Trophoblast cell (in vitro differentiated cells and primary cell): ENCODE measurements around the gene CHCHD6.

Source experiments
- DNase-seq, 2 donors: peaks; one replicate each; pipeline ENCODE4 v3.0.0-alpha.2; 2016
- H2AFZ ChIP-seq: 2 replicates; pipeline ENCODE4 v1.6.1; 2013; ENCODE audit warnings: low read length, moderate library complexity, mild to moderate bottlenecking; ENCODE audit not compliant: insufficient read depth, poor library complexity
- H2AK5ac ChIP-seq: 2 replicates; pipeline ENCODE4 v1.6.1; 2013; ENCODE audit warnings: mild to moderate bottlenecking, low read length
- H2BK120ac ChIP-seq: 2 replicates; pipeline ENCODE4 v1.6.1; 2013; ENCODE audit warnings: low read length, mild to moderate bottlenecking, moderate library complexity; ENCODE audit not compliant: insufficient read depth, poor library complexity
- H2BK12ac ChIP-seq: 2 replicates; pipeline ENCODE4 v1.6.1; 2013; ENCODE audit warnings: mild to moderate bottlenecking, low read length, moderate library complexity
- H2BK5ac ChIP-seq: 2 replicates; pipeline ENCODE4 v1.6.1; 2013; ENCODE audit warnings: low read length, low read depth, moderate library complexity, mild to moderate bottlenecking; ENCODE audit not compliant: poor library complexity
- H3K14ac ChIP-seq: 2 replicates; pipeline ENCODE4 v1.6.1; 2013; ENCODE audit warnings: mild to moderate bottlenecking, low read length
- H3K18ac ChIP-seq: 2 replicates; pipeline ENCODE4 v1.6.1; 2013; ENCODE audit warnings: mild to moderate bottlenecking, low read length
- H3K23ac ChIP-seq: 2 replicates; pipeline ENCODE4 v1.6.1; 2013; ENCODE audit warnings: low read length
- H3K27ac ChIP-seq: 2 replicates; pipeline ENCODE4 v1.5.1; 2013; ENCODE audit warnings: low read depth, mild to moderate bottlenecking, inconsistent platforms, low read length, moderate library complexity
- H3K27me3 ChIP-seq: 2 replicates; pipeline ENCODE4 v1.6.1; 2013; ENCODE audit warnings: inconsistent platforms, mild to moderate bottlenecking, low read length, moderate library complexity; ENCODE audit not compliant: insufficient read depth
- H3K36me3 ChIP-seq, 2 experiments: 1 replicate in 1 of 2; 2 replicates in 1 of 2; pipeline ENCODE4 v1.6.1; 2013; ENCODE audit warnings: low read length in 2 of 2, mild to moderate bottlenecking in 2 of 2, moderate library complexity in 1 of 2; ENCODE audit not compliant: insufficient read depth in 2 of 2, control insufficient read depth in 1 of 2
- H3K4ac ChIP-seq: 2 replicates; pipeline ENCODE4 v1.6.1; 2013; ENCODE audit warnings: low read depth, mild to moderate bottlenecking, low read length, moderate library complexity
- H3K4me1 ChIP-seq, 2 experiments: 1 replicate in 1 of 2; 2 replicates in 1 of 2; pipeline ENCODE4 v1.6.1; 2013; ENCODE audit warnings: low read length in 2 of 2, mild to moderate bottlenecking in 2 of 2, moderate library complexity in 1 of 2; ENCODE audit not compliant: insufficient read depth in 2 of 2, control insufficient read depth in 1 of 2
- H3K4me2 ChIP-seq: 2 replicates; pipeline ENCODE4 v1.6.1; 2013; ENCODE audit warnings: inconsistent platforms, mild to moderate bottlenecking, low read length, moderate library complexity
- H3K4me3 ChIP-seq: 2 replicates; pipeline ENCODE4 v1.5.1; 2013; ENCODE audit warnings: mild to moderate bottlenecking, low read depth, low read length, inconsistent platforms
- H3K79me1 ChIP-seq: one replicate; pipeline ENCODE4 v1.6.1; 2013; ENCODE audit warnings: low read length
- H3K79me2 ChIP-seq: 2 replicates; pipeline ENCODE4 v1.6.1; 2013; ENCODE audit warnings: low read length, mild to moderate bottlenecking; ENCODE audit not compliant: control insufficient read depth, insufficient read depth, poor library complexity
- H3K9ac ChIP-seq: 2 replicates; pipeline ENCODE4 v1.6.1; 2013; ENCODE audit warnings: mild to moderate bottlenecking, low read length
- H3K9me3 ChIP-seq: 2 replicates; pipeline ENCODE4 v1.6.1; 2013; ENCODE audit warnings: low read depth, mild to moderate bottlenecking, control low read depth, inconsistent platforms, low read length; ENCODE audit not compliant: insufficient read depth
- H4K12ac ChIP-seq: 2 replicates; pipeline ENCODE4 v1.6.1; 2013; ENCODE audit warnings: low read depth, mild to moderate bottlenecking, low read length, moderate library complexity
- H4K8ac ChIP-seq: 2 replicates; pipeline ENCODE4 v1.6.1; 2013; ENCODE audit warnings: low read depth, mild to moderate bottlenecking, low read length, moderate library complexity
- H4K91ac ChIP-seq: one replicate; pipeline ENCODE4 v1.6.1; 2013; ENCODE audit warnings: low read depth, mild to moderate bottlenecking, low read length, moderate library complexity
- WGBS: extraction: QIAGEN DNeasy Blood & Tissue Kit; methylation state at CpG from one replicate; pipeline ENCODE4 v1.1.7; 2013; ENCODE audit warnings: missing lambda C conversion rate; ENCODE audit not compliant: insufficient read length, insufficient coverage; ENCODE audit errors: extremely low coverage; 5-methylcytosine and 5-hydroxymethylcytosine counted together

The CHCHD6 gene

DNA sequence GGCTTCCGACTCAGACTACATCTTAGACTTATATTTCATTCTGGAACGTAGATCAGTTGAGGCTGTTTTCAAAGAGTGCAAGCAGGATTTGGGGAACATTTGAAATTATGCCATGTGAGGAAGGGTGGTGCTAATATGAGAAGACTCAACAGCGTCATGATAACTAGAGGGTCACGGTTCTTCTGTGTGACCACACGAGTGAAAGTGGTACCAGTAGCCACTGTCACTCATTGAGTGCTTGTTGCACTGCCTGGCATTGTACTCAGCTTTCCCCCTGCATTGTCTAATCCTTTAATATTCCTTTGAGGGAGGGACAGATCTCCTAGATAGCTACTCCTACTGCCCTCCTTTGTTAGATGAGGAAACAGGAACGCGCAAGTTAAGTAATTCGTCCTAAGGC is 197.6 kb downstream of the CHCHD6 start:
- Histone ChIP-seq H3K27ac (no peak overlapping the region), H3K18ac (no peak overlapping the region), H3K4me3 (no peak overlapping the region), H2AK5ac (no peak overlapping the region), H2BK120ac (no peak overlapping the region), H3K4me1 (peaks cover 4% of the 10 kb centered on the region in 2 experiments), H3K9me3 (no peaks in the 10 kb centered on the region), H2AFZ (no peak overlapping the region), H3K4me2 (no peak overlapping the region), H3K23ac (no peak overlapping the region), H3K9ac (no peak overlapping the region), H2BK12ac (no peak overlapping the region), H3K4ac (no peak overlapping the region), H3K14ac (no peak overlapping the region), H2BK5ac (no peak overlapping the region), H4K91ac (no peak overlapping the region), H3K36me3 (no peaks in the 10 kb centered on the region), H4K8ac (no peak overlapping the region), H3K27me3 (no peaks in the 10 kb centered on the region), H4K12ac (no peak overlapping the region), H3K79me2 (no peaks in the 10 kb centered on the region), H3K79me1 (no peaks in the 10 kb centered on the region)
- WGBS, result no CpG with 5 or more reads among the region's 8 CpGs
- DNase-seq, result no peak

DNA sequence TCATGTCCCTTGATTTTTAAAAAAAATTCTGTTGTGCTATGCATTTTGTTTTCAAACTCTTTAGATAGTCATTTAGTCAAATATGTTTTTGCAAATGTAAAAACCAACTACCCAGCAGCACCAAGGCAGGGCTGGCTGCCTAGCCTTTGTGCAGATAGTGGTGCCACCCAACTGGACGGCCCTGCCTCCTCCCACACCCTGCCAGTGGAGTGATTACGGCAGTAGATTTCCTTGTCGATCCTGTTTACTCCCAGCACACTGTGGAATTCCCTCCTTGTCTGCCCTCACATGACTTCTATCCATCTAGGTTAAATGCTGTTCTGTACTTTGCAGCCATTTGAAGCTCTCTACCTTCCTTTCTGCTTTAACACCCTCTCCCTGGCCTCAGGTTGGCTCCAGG is 199.5 kb downstream of the CHCHD6 start:
- Histone ChIP-seq H2AK5ac (no peak overlapping the region), H3K79me2 (no peaks in the 10 kb centered on the region), H3K14ac (no peak overlapping the region), H3K79me1 (no peaks in the 10 kb centered on the region), H2AFZ (no peak overlapping the region), H2BK12ac (no peak overlapping the region), H3K27ac (no peak overlapping the region), H3K36me3 (no peaks in the 10 kb centered on the region), H3K18ac (no peak overlapping the region), H4K12ac (no peak overlapping the region), H3K9me3 (no peaks in the 10 kb centered on the region), H2BK5ac (no peak overlapping the region), H3K4me2 (no peak overlapping the region), H3K4ac (no peak overlapping the region), H3K27me3 (no peaks in the 10 kb centered on the region), H3K4me1 (peaks cover 4 to 6% of the 10 kb centered on the region in 2 experiments), H4K8ac (no peak overlapping the region), H3K4me3 (no peak overlapping the region), H3K9ac (no peak overlapping the region), H4K91ac (no peak overlapping the region), H3K23ac (no peak overlapping the region), H2BK120ac (no peak overlapping the region)
- DNase-seq, result no peak
- no CpG with 5 or more reads among the region's 3 CpGs for WGBS

- Histone ChIP-seq H3K9ac (no peak overlapping the region), H3K4ac (no peak overlapping the region), H3K14ac (no peak overlapping the region), H3K4me3 (no peak overlapping the region), H3K23ac (no peak overlapping the region), H2AFZ (no peak overlapping the region), H3K4me2 (no peak overlapping the region), H2BK5ac (no peak overlapping the region), H2AK5ac (no peak overlapping the region), H3K79me1 (no peaks in the 10 kb centered on the region), H4K8ac (no peak overlapping the region), H3K36me3 (no peaks in the 10 kb centered on the region), H3K9me3 (no peaks in the 10 kb centered on the region), H3K79me2 (no peaks in the 10 kb centered on the region), H3K27me3 (no peaks in the 10 kb centered on the region), H3K27ac (no peak overlapping the region), H3K4me1 (peaks cover 22 to 27% of the 10 kb centered on the region in 2 experiments), H4K91ac (no peak overlapping the region), H2BK120ac (no peak overlapping the region), H2BK12ac (no peak overlapping the region), H3K18ac (no peak overlapping the region), H4K12ac (no peak overlapping the region)
- no peak for DNase-seq
- no CpG with 5 or more reads among the region's 3 CpGs for WGBS
These were observed 203.5 kb downstream of the CHCHD6 start for GRCh38 chr3:126907557-126907956.

DNA sequence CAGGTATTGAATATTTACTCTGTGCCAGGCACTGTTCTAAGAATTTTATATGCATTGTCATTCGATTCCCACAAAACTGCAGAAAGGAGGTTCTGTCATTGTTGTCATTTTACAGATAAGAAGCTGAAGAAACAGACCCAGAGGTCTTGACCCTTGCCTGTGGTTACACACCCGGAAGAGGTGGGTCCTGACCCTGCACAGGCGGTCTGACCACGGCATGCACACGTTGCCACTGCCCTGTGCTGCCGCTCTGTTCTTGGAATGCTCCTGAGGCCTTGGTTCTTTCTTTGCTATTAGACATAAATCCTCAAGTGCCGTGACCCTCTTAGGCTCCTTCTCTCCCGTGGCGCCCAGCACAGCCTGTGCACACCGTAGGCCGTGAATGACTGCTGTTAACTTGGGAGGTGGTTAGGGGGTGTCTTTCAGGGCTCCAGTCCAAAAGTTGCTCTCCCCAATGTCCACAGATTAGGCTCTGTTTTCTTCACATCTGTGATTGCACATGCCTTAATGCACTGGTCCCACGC is 204.8 kb downstream of the CHCHD6 start:
- WGBS, result no CpG with 5 or more reads among the region's 12 CpGs
- no peaks in the 10 kb centered on the region for H3K36me3 ChIP-seq
- no peaks in the 10 kb centered on the region for H3K9me3 ChIP-seq
- peaks cover 18 to 24% of the 10 kb centered on the region in 2 experiments for H3K4me1 ChIP-seq
- H2BK5ac ChIP-seq, result no peak overlapping the region
- no peak overlapping the region for H3K9ac ChIP-seq
- no peak overlapping the region for H4K91ac ChIP-seq
- H4K8ac ChIP-seq, result no peak overlapping the region
- H3K23ac ChIP-seq, result no peak overlapping the region
- no peaks in the 10 kb centered on the region for H3K79me1 ChIP-seq
- DNase-seq, result peak in 1 of 2 donors; percentile 58
- no peak overlapping the region for H2BK12ac ChIP-seq
- H3K14ac ChIP-seq, result no peak overlapping the region
- no peak overlapping the region for H4K12ac ChIP-seq
- no peak overlapping the region for H2BK120ac ChIP-seq
- no peak overlapping the region for H3K27ac ChIP-seq
- no peak overlapping the region for H3K4ac ChIP-seq
- no peak overlapping the region for H3K18ac ChIP-seq
- H3K4me3 ChIP-seq, result no peak overlapping the region
- H3K4me2 ChIP-seq, result no peak overlapping the region
- no peaks in the 10 kb centered on the region for H3K79me2 ChIP-seq
- no peaks in the 10 kb centered on the region for H3K27me3 ChIP-seq
- H2AFZ ChIP-seq, result no peak overlapping the region
- H2AK5ac ChIP-seq, result no peak overlapping the region
